GM19395 (cell line): ENCODE results near the gene IMPACT.

Source experiments
- ATAC-seq: cut with Tn5 transposase; IDR thresholded peaks from one replicate; pipeline ENCODE4 v1.9.1; 2021; ENCODE audit warnings: mild to moderate bottlenecking, moderate library complexity; ENCODE audit not compliant: unreplicated experiment

Gene IMPACT

DNA sequence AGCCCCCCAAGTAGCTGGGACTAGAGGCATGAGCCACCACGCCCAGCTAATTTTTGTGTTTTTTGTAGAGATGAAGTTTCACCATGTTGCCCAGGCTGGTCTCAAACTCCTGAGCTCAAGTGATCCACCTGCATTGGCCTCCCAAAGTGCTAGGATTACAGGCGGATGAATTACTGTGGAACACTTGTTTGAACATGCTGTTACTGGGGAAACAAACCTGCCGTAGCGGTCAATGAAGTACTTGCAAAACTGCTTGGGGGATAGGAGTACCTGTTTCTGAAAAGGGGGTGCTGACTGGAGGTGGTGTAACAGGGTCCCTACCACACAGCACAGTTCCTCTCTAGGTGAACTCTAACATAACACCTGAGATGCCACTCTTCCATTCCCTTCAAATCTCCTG, 5.9 kb upstream of the IMPACT start:
- no peak for ATAC-seq

DNA sequence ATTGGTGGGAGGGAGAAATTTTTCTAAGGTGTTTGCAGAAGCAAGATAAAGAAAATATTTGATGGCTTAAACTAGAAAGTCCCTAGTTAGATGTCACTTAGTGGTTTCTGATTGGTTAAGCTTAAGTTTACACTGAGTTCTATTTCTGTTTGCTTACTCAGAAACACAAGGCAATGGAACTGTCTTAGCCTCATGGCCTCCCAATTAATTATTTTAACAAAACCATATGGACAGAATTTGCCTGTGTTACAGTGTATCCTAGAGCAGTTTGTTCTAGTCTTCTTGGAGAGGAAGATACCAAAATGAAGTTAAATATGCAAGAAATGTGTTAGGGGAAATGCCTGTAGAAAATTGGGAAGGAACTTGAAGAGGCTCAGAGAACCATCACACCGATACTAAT, 4.6 kb upstream of the IMPACT start:
- no peak for ATAC-seq

DNA sequence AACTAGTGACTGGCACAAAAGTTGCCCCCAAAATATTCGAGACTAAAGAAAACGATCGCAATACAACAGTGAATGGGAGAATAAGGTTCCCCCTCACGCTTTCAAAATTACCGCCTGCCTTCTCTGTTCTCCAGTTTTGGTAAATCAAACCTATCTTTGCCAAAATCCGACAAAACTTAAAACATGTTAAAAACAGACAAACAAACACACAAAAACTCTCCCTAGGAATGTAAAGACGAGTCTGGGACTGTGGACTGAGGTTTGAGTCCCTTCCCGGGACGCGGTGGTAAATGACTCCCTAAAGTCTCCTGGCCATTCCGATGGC, 435 bp upstream of the IMPACT start:
- no peak for ATAC-seq

DNA sequence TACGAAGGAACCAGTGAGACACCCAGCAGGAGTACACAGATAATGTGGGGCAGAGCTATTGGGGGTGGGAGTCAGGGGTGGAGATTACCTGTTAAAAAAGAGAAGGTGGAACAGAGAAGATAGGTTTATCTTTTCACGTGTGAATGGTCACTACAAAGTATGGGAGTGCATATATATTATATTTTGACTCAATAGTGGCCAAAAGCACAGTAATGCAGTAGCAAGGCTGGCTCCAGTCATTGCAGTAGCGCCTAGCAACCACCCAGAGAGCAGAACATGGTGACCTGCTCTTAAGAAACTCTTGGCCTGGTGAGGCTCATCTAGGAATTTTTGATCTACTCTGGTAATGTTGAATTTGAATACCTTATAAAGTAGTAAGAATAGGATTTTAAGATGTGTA, 1.0 kb downstream of the IMPACT start:
- ATAC-seq, result no peak

DNA sequence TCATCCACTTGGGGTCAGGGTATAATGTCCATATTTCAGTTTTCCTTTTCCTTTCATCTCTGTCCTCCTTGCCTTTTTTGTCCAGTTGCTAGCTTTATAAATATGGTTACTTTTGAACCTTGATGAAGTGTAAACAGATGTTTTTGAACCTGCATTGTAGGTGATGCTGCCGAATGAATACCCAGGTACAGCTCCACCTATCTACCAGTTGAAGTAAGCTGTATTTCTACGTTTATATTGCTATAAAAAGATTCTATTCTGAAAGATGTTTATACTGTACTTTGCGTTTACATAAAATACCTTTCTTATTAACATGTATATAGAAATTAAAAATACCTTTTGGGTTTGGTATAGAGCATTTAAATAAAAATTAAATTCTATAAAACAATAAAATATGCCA, 2.2 kb downstream of the IMPACT start:
- no peak for ATAC-seq

DNA sequence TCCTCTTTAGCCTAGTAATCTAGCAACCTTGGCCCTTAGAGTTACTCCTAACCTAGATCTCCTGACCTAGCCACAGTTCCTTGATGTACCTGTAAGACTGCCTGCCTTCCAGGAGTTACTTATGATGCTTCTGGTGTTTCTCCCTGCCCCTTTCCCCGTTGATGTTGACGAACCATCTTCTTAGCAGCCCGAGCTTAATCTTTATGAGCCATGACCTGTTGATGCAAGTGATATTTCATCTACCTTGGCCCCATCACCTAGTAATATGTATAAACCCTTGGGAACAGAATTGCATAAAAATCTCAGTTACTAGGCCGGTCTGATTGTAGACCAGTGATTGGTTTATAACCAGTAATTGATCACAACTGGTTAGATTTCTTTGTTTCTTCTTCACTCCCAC, 2.7 kb downstream of the IMPACT start:
- no peak for ATAC-seq

DNA sequence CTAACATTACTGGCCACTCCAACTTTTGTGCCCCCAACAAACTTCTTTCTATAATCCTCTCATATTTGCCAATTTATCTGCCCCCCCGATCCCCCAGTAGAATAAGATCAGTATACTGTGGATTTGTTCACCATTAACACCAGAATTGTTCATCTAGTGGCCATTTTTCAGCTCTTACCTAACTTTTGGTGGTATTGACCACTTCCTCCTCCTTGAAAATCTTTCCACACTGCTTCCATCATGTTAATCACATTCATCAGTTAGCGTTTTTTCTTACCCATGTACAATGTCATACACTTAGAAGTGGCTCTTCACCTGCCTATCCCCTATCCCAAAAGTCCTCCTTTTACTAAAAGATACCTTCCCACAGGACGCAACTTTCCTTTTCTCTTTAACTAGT, 6.1 kb downstream of the IMPACT start:
- no peak for ATAC-seq

DNA sequence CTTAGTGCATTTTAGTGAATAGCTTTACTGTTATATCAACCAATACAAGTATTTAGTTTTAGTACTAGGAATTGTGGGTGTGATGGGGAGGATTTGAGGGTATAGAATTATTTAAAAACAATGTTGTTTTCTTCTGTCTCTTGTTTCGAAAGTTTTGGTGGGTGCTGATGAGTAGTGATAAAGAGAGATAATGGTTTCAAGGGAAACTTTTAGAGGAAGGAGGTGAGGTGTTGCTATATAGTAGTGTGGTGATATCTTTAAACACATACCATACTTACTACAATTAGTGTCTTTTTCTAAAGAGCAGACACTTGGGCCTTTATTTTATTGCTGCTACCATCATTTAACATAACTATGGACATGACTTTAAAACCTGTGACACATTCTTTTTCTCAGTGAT, 10.5 kb downstream of the IMPACT start:
- no peak for ATAC-seq

DNA sequence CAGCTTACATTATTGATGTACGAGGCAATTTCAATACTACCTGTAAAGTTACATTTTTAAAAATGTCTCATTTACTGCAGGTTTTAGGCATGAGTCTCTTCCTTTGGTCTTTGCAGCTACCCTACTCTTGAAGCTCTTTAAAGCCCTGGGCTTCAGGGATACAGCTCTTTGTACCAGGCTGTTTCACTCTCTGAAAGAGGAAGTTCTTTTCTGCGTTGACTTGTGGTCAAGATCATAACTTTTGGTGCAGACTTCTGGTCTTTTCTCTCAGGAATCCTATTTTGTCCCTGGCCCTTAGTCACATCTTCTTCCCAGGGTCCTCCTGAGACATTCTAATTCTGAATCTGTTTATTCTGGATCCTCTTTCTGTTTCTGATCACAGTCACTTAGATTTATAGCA, 17.4 kb downstream of the IMPACT start:
- peak; percentile 75 for ATAC-seq

DNA sequence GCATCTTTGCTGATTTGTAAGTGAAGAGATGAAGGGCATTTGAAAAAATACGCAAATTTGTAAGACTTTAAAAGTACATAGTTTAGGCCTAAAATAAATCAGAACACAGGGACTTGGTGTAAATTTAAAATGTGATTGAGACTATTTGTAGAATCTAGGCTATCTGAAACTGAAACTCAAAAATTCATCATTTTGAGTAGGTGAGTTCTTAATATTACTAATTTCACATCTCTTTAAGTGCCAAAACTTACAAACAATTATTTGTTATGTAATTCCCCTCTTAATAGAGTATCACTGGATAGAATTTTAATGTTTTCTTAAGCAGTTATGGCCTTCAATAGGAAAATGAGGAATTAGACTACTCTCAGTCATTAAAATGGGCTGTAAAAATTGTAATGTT, 20.0 kb downstream of the IMPACT start:
- peak; percentile 72 for ATAC-seq

DNA sequence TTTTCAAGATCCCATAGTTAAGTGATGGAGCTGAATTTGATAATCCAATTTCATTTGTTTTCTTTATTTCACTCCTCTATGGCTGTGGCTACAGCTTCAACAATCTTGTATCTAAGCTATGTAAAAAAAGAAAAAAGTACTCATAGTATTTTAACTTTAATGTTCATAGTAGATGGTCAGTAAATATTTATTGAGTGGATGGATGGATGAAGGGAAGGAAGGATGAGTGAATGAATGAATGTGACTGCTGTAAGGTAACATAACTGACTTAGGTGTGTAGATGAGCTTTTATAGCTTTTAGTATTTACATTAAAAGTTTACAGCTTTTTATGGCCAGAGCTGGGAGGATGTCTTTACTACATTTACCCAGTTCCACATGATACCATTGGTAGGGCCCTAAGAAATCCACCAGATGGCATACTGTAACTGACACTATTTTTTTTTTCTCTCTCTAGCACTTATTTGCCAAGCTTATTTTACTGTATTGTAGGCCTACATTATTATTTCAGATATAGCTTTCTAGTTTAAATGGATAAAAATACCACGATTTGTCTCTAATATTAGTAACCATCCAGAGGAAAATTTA, 20.6 kb downstream of the IMPACT start:
- ATAC-seq, result no peak

DNA sequence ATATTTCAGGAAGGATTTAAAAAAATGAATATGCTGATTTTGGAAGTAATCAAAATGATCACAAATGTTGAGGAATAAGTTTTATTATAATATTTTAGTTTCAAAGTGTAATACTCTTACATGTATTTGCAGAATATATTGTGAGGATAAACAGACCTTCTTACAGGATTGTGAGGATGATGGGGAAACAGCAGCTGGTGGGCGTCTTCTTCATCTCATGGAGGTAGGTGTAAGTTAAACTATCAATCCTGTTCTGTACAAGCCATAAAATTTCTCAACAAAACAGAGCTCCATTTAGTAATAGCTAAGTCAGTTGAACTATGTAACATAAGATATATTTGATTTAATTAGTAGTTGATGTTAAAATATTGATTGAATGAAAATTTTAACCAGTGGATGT, 21.5 kb downstream of the IMPACT start:
- no peak for ATAC-seq

DNA sequence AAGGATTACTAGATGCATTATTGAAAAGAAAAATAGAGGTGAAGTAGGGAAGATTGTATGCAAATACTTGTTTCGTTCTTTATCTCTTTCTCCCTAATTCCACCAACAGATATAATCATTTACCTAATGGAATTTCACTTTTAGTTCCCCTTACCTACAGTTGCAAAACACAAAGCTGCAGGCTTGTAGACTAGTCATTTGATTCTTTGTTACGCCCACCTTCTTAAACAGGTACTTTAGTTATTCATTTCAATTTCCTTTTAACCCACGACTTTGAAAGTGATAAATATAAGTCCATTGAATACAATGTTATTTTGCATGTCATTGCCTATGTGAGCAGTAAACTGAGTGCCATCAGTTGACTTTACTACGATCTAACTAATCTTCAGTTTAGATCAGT, 30.1 kb downstream of the IMPACT start:
- ATAC-seq, result peak; percentile 96

DNA sequence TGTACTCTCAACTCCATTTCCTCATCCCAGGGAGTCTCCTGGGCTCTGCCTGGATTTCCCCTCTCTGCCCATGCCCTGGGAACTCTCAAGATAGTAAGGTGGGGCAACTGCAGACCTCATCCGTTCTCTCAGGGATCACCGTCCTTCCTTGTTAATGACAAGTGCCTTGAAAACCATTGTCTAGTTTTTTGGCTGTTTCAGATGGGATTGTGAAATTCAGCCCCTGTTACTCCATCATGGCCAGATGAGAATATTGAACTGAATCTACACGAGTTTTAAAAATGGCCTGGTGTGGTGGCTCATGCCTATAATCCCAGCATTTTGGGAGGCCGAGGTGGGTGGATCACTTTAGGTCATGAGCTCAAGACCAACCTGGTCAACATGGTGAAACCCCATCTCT, 33.3 kb downstream of the IMPACT start:
- ATAC-seq, result no peak

DNA sequence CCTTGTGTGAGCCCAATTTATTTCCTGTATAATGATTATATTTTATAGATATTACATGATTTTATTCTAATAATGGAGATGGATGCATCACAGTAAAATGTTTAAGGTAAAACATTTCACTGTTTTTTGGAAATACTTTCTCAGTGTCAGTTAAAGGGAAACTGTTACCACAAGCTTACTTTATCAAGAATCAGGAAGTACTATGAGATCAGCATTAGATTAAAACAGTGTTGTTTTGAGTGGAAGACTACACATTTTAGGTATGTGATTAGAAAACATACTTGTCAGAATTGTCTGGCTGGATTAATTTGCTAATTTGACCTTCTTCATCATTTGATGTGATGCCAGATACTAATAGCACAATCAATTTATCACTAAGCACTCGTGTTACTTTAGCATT, 33.9 kb downstream of the IMPACT start, which contains the start of gene HRH4:
TSS of gene HRH4 (plus strand) at position 250 of the 400 bp plus-strand sequence. CDS start at position 342, 92 bp downstream.
- no peak for ATAC-seq

DNA sequence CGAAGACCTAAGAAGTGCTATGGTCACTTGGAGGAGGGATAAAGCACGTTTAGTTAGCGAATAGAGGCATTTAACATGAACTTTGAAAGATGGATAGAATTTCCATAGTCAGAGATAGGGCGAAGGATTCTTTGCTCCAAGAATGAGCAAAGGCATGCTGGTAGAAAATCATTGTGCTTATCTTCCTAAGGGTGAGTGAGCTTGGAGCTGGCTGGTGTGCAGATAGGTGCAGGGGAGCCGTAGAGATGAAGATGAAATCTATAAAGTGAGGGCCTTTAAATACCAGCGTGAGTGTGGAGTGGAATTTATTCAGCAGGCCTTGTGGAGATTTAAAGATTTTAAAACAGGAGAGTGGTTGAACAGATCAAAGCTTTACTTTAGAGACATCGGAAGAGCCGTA, 35.5 kb downstream of the IMPACT start:
- ATAC-seq, result no peak

DNA sequence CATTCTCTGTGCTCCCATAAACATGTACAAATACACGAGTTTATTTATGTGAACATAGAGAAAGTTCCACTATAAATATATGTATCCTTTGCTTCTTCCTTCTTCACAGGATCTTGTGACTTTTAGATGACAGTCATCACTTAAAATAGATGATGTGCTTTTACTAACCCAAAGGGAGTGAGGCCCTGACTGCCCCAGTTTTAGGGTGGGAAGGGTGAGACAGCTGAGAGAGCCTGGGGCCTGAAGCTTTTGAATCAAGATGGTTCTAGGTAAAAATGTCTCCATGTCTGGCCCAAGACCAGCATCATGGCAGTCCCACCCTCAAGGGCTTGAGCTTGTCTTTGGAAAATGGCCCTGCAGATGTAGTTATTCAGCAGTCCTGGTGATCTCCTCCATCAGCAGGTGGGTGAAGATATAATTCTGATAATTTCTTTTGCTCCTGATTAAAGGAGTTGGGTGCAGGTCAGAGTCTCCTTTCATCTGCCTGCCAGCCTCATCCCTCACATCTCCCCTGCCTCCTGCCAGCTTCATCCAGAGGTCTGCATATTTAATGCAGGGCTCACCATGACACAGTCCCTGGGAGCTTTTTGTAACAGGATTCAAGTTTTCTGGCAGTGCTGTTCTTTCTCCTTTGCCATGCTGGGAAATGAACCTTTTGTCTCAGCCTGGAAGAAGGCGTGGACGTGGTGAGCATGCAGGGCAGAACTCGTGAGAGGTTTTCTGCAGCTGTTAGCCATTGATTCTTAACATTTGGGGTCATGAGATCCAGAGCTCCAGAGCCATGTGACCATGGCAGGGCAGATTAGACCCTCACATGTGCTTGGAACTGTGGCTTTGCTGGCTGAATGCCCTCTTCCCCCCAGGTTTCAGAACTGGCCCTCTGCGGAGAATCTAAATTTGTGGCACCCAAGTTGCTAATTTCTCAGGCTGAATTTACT, 36.6 kb downstream of the IMPACT start:
- ATAC-seq, result no peak

DNA sequence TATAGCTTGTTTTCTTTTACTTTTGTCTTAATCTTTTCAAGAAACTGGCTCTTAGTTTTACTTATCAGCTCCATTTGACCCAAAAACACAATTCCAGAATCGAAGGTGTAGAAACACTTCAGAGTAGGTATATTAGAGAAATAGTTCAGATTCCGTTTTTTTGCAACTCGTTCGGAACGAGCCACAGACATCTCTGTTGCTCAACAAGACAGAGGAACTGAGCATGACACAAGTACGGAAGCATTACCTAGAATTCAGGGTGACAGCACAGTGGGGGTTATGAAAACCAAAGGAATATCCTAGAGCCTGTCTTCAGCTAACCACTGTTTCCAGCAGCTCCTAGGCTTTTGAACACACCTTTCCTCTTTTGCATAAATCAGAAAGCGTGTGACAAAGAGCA, 39.0 kb downstream of the IMPACT start:
- ATAC-seq, result no peak

DNA sequence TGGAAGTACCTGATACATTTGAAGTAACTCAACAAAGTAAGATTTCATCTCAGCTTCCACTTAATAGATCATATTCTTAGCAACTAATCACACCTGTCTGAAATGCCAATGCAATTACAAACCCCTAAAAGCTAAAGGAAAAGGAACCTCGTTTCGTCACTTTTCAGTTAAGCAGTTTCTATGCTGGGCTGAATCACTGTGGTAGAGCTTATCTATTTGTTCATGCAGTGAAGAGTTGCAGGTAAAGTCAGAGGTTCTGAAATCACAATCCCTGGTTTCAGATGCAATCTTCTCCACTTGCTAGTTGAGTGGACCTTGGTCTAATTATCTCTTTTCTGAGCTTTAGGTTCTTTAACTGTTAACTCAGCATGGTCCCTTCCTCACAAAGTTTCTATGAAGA, 40.3 kb downstream of the IMPACT start:
- no peak for ATAC-seq

DNA sequence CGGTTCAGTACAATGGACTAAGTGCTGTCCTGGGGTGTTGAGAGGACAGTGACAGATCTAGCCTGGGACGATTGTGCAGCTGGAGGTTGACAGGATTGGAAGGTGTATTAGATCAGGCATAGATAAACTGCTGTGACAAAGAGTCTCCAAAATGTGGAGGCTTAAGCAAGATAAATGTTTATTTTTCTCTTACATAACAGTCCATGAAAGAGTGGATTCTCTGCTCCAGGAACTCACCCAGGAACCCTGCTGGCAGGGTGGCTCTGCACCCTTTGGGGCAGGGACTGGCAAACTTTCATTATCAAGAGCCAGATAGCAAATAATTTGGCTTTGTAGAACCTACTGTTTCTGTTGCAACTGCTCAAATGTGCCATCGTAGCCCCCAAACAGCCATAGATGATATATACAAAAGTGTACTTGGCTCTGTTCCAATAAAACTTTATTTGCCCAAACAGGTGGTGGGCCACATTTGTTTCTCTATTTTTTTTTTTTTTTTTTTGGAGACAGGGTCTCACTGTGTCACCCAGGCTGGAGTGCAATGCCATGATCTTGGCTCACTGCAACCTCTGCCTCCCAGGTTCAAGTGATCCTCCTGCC, 43.6 kb downstream of the IMPACT start:
- ATAC-seq, result no peak

DNA sequence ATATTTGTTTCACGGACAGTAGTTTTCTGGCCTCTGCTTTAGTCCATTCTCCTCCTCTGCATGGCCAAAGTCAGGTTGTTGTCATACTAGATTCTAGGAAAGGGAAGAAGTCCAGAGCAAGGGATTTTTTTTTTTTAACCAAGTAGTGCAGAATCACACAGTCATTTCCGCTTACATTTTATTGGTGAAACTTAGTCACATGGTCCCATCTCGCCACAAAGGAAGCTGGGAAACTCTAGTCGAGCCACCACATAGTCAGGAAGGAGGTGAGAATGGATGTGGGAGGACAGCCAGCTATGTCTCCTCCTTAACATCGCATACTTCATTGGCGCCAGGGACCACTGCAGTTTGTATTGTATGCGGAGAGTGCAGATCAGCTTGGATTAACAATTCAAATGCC, 44.3 kb downstream of the IMPACT start:
- no peak for ATAC-seq

DNA sequence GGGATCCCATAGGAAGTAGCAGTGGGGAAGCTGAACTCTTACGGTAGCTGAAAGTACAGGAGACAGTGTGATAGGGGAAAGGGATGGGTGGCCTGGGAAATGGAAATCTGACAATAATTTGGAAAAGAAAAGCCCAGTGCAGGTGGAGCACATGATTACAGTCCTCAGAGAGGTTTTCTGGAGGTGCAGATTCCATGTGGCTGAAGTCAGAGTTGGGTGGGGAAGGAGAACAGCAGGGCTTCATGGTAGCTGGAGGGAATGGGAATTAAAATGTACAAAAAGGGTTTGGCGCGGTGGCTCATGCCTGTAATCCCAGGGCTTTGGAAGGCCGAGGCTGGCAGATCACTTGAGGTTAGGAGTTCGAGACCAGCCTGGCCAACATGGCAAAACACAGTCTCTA, 46.1 kb downstream of the IMPACT start:
- ATAC-seq, result no peak
